HS-27A (cell line): ENCODE data around the gene ZNF783.
"Not testable (repeated sequence)": the region's sequence is repeated elsewhere in the genome, so short reads cannot be mapped to it uniquely, and the experiment has no call there.

Experiments
- DNase-seq: peaks from one replicate; pipeline ENCODE4 v3.0.0-alpha.2; 2012; ENCODE audit warnings: low read depth, missing footprints

The ZNF783 gene

GRCh38 chr7:149261829-149262617 is at the start of gene ZNF783:
Gene ZNF783 (plus strand): TSS chr7:149262196. CDS start chr7:149262334, 138 bp downstream.
- DNase-seq = peak; percentile 59

- no peak for DNase-seq
These were observed 47.8 kb upstream of the ZNF783 start for GRCh38 chr7:149214020-149214720.

- DNase-seq = no peak
These were observed 45.6 kb upstream of the ZNF783 start for GRCh38 chr7:149216402-149216801.

- DNase-seq = no peak
These were observed 44.4 kb upstream of the ZNF783 start for GRCh38 chr7:149217570-149217969.

GRCh38 chr7:149218469-149219420 is 43.3 kb upstream of the ZNF783 start:
- DNase-seq = no peak

DNA sequence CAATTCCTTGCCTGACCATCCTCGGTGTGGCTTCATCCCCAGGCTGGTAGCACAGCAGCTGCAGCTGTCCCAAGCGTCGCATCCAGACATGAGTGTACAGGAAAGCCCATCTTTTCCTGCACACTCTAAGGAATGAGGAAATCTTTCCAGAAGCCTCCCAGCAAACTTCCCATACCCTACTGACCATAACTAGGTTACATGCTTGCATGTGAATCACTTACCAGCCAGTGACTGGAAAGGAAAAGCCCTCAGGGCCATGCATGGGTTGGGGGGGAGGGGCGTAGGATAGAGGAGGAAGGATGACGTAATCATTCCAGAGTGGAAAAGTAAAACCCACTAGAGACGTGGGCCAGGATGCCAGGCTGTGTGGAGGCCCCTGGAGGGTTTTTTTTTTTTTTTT is 41.5 kb upstream of the ZNF783 start:
- no peak for DNase-seq

GRCh38 chr7:149223176-149223575 is 38.8 kb upstream of the ZNF783 start:
- no peak for DNase-seq

- no peak for DNase-seq
These were observed 38.2 kb upstream of the ZNF783 start for GRCh38 chr7:149223761-149224160.

DNA sequence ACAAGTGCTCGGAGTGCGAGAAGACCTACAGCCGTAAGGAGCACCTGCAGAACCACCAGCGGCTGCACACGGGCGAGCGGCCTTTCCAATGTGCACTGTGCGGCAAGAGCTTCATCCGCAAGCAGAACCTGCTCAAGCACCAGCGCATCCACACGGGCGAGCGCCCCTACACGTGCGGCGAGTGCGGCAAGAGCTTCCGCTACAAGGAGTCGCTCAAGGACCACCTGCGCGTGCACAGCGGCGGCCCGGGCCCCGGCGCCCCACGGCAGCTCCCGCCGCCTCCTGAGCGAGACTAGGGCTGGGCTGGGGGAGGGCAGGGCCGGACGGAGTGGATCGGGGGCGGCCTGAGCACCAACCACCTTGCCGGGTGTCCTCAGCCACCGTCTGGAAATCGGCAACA is 37.6 kb upstream of the ZNF783 start:
- DNase-seq = no peak

DNA sequence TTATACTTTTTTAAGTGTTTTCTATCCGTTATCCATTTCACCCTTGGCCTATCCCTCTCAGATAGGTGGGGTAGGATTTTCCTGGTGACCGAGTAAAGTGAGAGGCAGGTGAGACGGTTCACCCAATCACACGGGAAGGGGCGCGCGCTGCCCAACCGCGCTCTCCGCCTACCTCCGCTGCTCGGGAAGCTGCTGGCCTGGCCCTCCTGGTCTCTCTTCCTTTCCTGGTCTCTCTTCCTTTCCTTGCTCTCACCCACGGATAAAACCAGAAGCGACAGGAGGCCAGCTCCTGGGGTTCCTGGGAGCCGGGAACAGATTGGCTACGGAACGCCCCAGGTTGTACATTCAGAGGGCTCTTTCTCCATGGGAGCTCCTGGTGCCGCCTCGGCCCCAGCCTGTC is 36.9 kb upstream of the ZNF783 start:
- no peak for DNase-seq

- DNase-seq = no peak
These were observed 36.3 kb upstream of the ZNF783 start for GRCh38 chr7:149225656-149226055.

DNA sequence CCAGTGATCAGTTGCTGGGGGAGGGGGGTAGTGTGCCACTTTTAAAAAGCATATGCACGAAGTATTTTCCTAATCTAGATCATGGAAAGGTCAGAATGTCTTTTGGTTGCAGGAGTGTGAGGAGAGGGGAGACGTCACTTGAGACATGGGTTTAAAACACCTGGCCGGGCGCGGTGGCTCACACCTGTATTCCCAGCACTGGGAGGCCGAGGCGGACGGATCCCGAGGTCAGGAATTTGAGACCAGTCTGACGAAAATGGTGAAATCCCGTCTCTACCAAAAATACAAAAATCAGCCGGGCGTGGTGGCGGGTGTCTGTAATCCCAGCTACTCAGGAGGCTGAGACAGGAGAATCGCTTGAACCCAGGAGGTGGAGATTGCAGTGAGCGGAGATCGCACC is 35.6 kb upstream of the ZNF783 start:
- DNase-seq = not testable (repeated sequence)

GRCh38 chr7:149226840-149227494 is 35.0 kb upstream of the ZNF783 start:
- no peak for DNase-seq

DNA sequence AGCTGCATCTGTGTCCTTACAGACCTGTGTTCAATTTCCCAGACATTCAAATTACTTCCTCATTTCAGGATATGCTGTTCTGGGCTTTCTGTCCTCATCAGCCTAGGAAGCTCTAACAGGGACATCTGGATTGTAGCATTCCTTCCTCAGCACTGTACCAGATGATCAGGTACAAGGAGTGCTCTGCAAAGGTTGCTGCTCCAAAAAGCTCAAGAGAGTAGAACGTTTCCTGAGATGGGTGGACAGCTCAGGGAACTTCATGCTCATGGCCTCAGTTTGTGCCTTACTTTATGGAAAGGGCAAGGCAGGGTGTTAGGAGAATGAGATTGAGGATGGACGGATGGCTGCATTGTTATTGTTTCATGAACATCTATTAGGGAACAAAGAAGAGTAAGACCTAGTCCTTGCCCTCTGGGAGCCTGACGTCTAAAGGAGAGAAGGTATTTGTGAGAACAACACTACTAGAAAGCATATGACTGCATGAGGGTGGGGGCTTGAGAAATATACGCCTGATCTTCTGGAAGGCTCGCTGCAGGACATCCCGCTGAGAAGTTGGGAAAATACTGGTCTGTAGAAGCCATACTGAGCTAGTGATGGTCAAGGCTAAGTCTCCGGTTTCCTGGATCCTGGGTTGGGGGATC is 33.0 kb upstream of the ZNF783 start:
- no peak for DNase-seq

- no peak for DNase-seq
These were observed 32.5 kb upstream of the ZNF783 start for GRCh38 chr7:149229526-149229925.

GRCh38 chr7:149232362-149232761 is 29.6 kb upstream of the ZNF783 start:
- no peak for DNase-seq

DNA sequence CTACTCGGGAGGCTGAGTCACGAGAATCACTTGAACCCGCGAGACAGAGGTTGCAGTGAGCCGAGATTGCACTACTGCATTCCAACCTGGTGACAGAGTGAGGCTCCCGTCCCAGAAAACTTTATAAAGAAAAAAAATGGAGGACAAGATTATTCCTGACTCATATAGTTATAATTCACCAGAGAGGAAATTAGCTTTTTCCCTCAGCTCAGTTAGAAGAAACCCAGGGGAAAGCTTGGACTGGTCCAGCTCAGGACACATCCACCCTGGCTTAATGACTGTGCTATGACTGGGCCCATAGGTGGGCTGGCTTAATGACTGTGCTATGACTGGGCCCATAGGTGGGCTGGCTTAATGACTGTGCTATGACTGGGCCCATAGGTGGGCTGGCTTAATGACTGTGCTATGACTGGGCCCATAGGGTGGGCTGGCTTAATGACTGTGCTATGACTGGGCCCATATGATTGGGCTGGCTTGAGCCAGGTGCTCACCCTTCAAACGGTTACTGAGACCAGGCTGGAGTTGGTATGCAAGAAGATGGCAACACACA is 28.3 kb upstream of the ZNF783 start:
- peak; percentile 59 for DNase-seq

- DNase-seq = no peak
These were observed 24.5 kb upstream of the ZNF783 start for GRCh38 chr7:149237502-149237901.

DNA sequence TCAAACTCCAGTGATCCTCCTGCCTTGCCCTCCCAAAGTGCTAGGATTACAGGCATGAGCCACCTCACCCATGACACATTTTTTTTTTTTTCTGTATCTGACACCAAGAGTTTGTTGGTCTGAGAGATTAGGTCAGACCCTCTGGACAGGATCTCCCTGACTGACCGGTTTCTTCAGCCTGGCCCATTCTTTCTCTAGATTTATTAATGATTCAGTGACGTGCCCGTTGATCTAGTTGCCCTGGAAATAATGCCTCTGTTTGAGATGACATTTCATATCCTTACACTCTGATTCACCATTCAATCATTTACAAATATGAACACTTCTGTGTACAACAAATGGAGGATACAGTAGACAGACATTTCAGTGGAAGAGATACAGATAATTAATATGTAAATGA is 23.9 kb upstream of the ZNF783 start:
- DNase-seq = no peak

- DNase-seq = no peak
These were observed 22.5 kb upstream of the ZNF783 start, which contains the start of gene ZNF212 for GRCh38 chr7:149239345-149240143. Gene ZNF212 (plus strand): TSS chr7:149239651. CDS start chr7:149239779, 128 bp downstream.
